ENCODE data around the gene MAP7.

The MAP7 gene

GRCh38 chr6:136524936-136525413 lies 25.2 kb downstream of the MAP7 start:
- no peaks in the 10 kb centered on the region for H3K4me1 ChIP-seq (ENCODE audit: control insufficient read depth, insufficient read depth, low read length, poor library complexity, severe bottlenecking)
- H3K36me3 ChIP-seq (ENCODE audit: control insufficient read depth, insufficient read depth, low read length), result no peaks in the 10 kb centered on the region
- no peaks in the 10 kb centered on the region for H3K27me3 ChIP-seq (replicated peaks; ENCODE audit: control insufficient read depth, insufficient read depth, low read length, poor library complexity, severe bottlenecking)
- DNase-seq, result no peak
- no peak overlapping the region for H3K4me3 ChIP-seq (ENCODE audit: insufficient read depth, low read depth, low read length, poor library complexity, severe bottlenecking)
- H3K27ac ChIP-seq (ENCODE audit: insufficient read depth, low read length, poor library complexity, severe bottlenecking), result no peak overlapping the region
- H3K9me3 ChIP-seq (ENCODE audit: control insufficient read depth, low read length), result no peaks in the 10 kb centered on the region

GRCh38 chr6:136524339-136524935 lies 25.8 kb downstream of the MAP7 start:
- H3K9me3 ChIP-seq (ENCODE audit: control insufficient read depth, low read length), result no peaks in the 10 kb centered on the region
- no peaks in the 10 kb centered on the region for H3K27me3 ChIP-seq (replicated peaks; ENCODE audit: control insufficient read depth, insufficient read depth, low read length, poor library complexity, severe bottlenecking)
- no peaks in the 10 kb centered on the region for H3K36me3 ChIP-seq (ENCODE audit: control insufficient read depth, insufficient read depth, low read length)
- no peak for DNase-seq
- H3K4me3 ChIP-seq (ENCODE audit: insufficient read depth, low read depth, low read length, poor library complexity, severe bottlenecking), result no peak overlapping the region
- no peak overlapping the region for H3K27ac ChIP-seq (ENCODE audit: insufficient read depth, low read length, poor library complexity, severe bottlenecking)
- no peaks in the 10 kb centered on the region for H3K4me1 ChIP-seq (ENCODE audit: control insufficient read depth, insufficient read depth, low read length, poor library complexity, severe bottlenecking)

GRCh38 chr6:136523196-136523595 lies 27.0 kb downstream of the MAP7 start:
- no peaks in the 10 kb centered on the region for H3K9me3 ChIP-seq (ENCODE audit: control insufficient read depth, low read length)
- DNase-seq, result no peak
- H3K36me3 ChIP-seq (ENCODE audit: control insufficient read depth, insufficient read depth, low read length), result no peaks in the 10 kb centered on the region
- H3K27me3 ChIP-seq (replicated peaks; ENCODE audit: control insufficient read depth, insufficient read depth, low read length, poor library complexity, severe bottlenecking), result no peaks in the 10 kb centered on the region
- H3K27ac ChIP-seq (ENCODE audit: insufficient read depth, low read length, poor library complexity, severe bottlenecking), result no peak overlapping the region
- H3K4me3 ChIP-seq (ENCODE audit: insufficient read depth, low read depth, low read length, poor library complexity, severe bottlenecking), result no peak overlapping the region
- H3K4me1 ChIP-seq (ENCODE audit: control insufficient read depth, insufficient read depth, low read length, poor library complexity, severe bottlenecking), result no peaks in the 10 kb centered on the region

GRCh38 chr6:136522636-136523035 lies 27.6 kb downstream of the MAP7 start:
- H3K9me3 ChIP-seq (ENCODE audit: control insufficient read depth, low read length), result no peaks in the 10 kb centered on the region
- no peaks in the 10 kb centered on the region for H3K4me1 ChIP-seq (ENCODE audit: control insufficient read depth, insufficient read depth, low read length, poor library complexity, severe bottlenecking)
- no peak for DNase-seq
- no peaks in the 10 kb centered on the region for H3K36me3 ChIP-seq (ENCODE audit: control insufficient read depth, insufficient read depth, low read length)
- H3K27ac ChIP-seq (ENCODE audit: insufficient read depth, low read length, poor library complexity, severe bottlenecking), result no peak overlapping the region
- no peak overlapping the region for H3K4me3 ChIP-seq (ENCODE audit: insufficient read depth, low read depth, low read length, poor library complexity, severe bottlenecking)
- no peaks in the 10 kb centered on the region for H3K27me3 ChIP-seq (replicated peaks; ENCODE audit: control insufficient read depth, insufficient read depth, low read length, poor library complexity, severe bottlenecking)

GRCh38 chr6:136521911-136522310 lies 28.3 kb downstream of the MAP7 start:
- no peaks in the 10 kb centered on the region for H3K36me3 ChIP-seq (ENCODE audit: control insufficient read depth, insufficient read depth, low read length)
- no peaks in the 10 kb centered on the region for H3K4me1 ChIP-seq (ENCODE audit: control insufficient read depth, insufficient read depth, low read length, poor library complexity, severe bottlenecking)
- H3K9me3 ChIP-seq (ENCODE audit: control insufficient read depth, low read length), result no peaks in the 10 kb centered on the region
- DNase-seq, result no peak
- no peak overlapping the region for H3K27ac ChIP-seq (ENCODE audit: insufficient read depth, low read length, poor library complexity, severe bottlenecking)
- no peaks in the 10 kb centered on the region for H3K27me3 ChIP-seq (replicated peaks; ENCODE audit: control insufficient read depth, insufficient read depth, low read length, poor library complexity, severe bottlenecking)
- H3K4me3 ChIP-seq (ENCODE audit: insufficient read depth, low read depth, low read length, poor library complexity, severe bottlenecking), result no peak overlapping the region

- no peaks in the 10 kb centered on the region for H3K9me3 ChIP-seq (ENCODE audit: control insufficient read depth, low read length)
- H3K4me1 ChIP-seq (ENCODE audit: control insufficient read depth, insufficient read depth, low read length, poor library complexity, severe bottlenecking), result no peaks in the 10 kb centered on the region
- no peak overlapping the region for H3K4me3 ChIP-seq (ENCODE audit: insufficient read depth, low read depth, low read length, poor library complexity, severe bottlenecking)
- H3K36me3 ChIP-seq (ENCODE audit: control insufficient read depth, insufficient read depth, low read length), result no peaks in the 10 kb centered on the region
- H3K27me3 ChIP-seq (replicated peaks; ENCODE audit: control insufficient read depth, insufficient read depth, low read length, poor library complexity, severe bottlenecking), result no peaks in the 10 kb centered on the region
- H3K27ac ChIP-seq (ENCODE audit: insufficient read depth, low read length, poor library complexity, severe bottlenecking), result no peak overlapping the region
- no peak for DNase-seq
Measured at GRCh38 chr6:136521427-136521826, 28.8 kb downstream of the MAP7 start.

GRCh38 chr6:136520517-136520916 lies 29.7 kb downstream of the MAP7 start:
- H3K27me3 ChIP-seq (replicated peaks; ENCODE audit: control insufficient read depth, insufficient read depth, low read length, poor library complexity, severe bottlenecking), result no peaks in the 10 kb centered on the region
- no peaks in the 10 kb centered on the region for H3K36me3 ChIP-seq (ENCODE audit: control insufficient read depth, insufficient read depth, low read length)
- no peak overlapping the region for H3K27ac ChIP-seq (ENCODE audit: insufficient read depth, low read length, poor library complexity, severe bottlenecking)
- no peaks in the 10 kb centered on the region for H3K4me1 ChIP-seq (ENCODE audit: control insufficient read depth, insufficient read depth, low read length, poor library complexity, severe bottlenecking)
- H3K9me3 ChIP-seq (ENCODE audit: control insufficient read depth, low read length), result no peaks in the 10 kb centered on the region
- no peak for DNase-seq
- H3K4me3 ChIP-seq (ENCODE audit: insufficient read depth, low read depth, low read length, poor library complexity, severe bottlenecking), result no peak overlapping the region

GRCh38 chr6:136517582-136517981 lies 32.6 kb downstream of the MAP7 start:
- no peak overlapping the region for H3K27ac ChIP-seq (ENCODE audit: insufficient read depth, low read length, poor library complexity, severe bottlenecking)

GRCh38 chr6:136517002-136517401 lies 33.2 kb downstream of the MAP7 start:
- DNase-seq, result no peak
- Histone ChIP-seq H3K27ac (ENCODE audit: insufficient read depth, low read length, poor library complexity, severe bottlenecking) (no peak overlapping the region), H3K36me3 (ENCODE audit: control insufficient read depth, insufficient read depth, low read length) (no peaks in the 10 kb centered on the region), H3K4me1 (ENCODE audit: control insufficient read depth, insufficient read depth, low read length, poor library complexity, severe bottlenecking) (no peaks in the 10 kb centered on the region), H3K9me3 (ENCODE audit: control insufficient read depth, low read length) (no peaks in the 10 kb centered on the region), H3K27me3 (replicated peaks; ENCODE audit: control insufficient read depth, insufficient read depth, low read length, poor library complexity, severe bottlenecking) (no peaks in the 10 kb centered on the region), H3K4me3 (ENCODE audit: insufficient read depth, low read depth, low read length, poor library complexity, severe bottlenecking) (no peak overlapping the region)

More at GRCh38 chr6:136517582-136517981, 32.6 kb downstream of the MAP7 start:
- no peak for DNase-seq
- H3K36me3 ChIP-seq (ENCODE audit: control insufficient read depth, insufficient read depth, low read length), result no peaks in the 10 kb centered on the region
- H3K4me1 ChIP-seq (ENCODE audit: control insufficient read depth, insufficient read depth, low read length, poor library complexity, severe bottlenecking), result no peaks in the 10 kb centered on the region
- no peaks in the 10 kb centered on the region for H3K27me3 ChIP-seq (replicated peaks; ENCODE audit: control insufficient read depth, insufficient read depth, low read length, poor library complexity, severe bottlenecking)
- no peaks in the 10 kb centered on the region for H3K9me3 ChIP-seq (ENCODE audit: control insufficient read depth, low read length)
- no peak overlapping the region for H3K4me3 ChIP-seq (ENCODE audit: insufficient read depth, low read depth, low read length, poor library complexity, severe bottlenecking)

- Histone ChIP-seq H3K9me3 (ENCODE audit: control insufficient read depth, low read length) (no peaks in the 10 kb centered on the region), H3K27ac (ENCODE audit: insufficient read depth, low read length, poor library complexity, severe bottlenecking) (no peak overlapping the region), H3K27me3 (replicated peaks; ENCODE audit: control insufficient read depth, insufficient read depth, low read length, poor library complexity, severe bottlenecking) (no peaks in the 10 kb centered on the region), H3K36me3 (ENCODE audit: control insufficient read depth, insufficient read depth, low read length) (no peaks in the 10 kb centered on the region), H3K4me1 (ENCODE audit: control insufficient read depth, insufficient read depth, low read length, poor library complexity, severe bottlenecking) (no peaks in the 10 kb centered on the region), H3K4me3 (ENCODE audit: insufficient read depth, low read depth, low read length, poor library complexity, severe bottlenecking) (no peak overlapping the region)
- no peak for DNase-seq
Measured at GRCh38 chr6:136514591-136514990, 35.6 kb downstream of the MAP7 start.

Data from effector memory CD4-positive, alpha-beta T cell (primary cell).